Measurements from ENCODE around the gene HOXC10.

DNA sequence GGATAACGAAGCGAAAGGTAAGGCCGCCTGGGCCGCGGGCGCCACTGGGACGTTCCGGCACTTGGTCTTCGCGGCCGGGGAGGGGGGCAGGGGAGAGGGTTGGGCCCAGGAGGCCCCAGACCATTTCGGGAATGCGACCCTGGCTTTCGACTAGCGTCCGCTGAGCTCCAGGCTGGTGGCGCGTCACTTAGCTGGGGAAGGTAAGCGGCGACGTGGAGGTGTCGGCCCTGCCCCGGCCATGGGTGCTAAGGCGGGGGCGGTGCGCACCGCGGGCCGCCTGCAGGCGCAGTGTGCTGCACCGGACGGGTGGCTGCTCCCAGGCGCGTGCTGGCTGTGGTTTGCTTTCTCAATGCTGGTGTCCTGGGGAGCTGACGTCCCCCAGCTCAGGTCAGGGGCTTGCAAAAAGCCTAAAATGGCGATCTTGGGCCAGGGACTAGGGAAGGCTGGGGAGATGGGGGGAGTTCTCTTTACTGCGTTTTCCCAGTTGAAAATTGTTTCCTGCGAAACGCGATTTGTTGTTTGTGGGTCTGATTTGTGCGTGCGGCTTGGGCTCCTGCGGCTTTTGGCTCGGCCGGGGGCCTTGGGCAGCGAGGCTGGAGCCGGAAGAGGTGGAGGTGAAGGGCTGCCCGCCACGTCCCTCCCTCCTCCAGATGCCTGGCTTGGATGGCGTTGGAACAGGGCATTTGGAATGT lies 1.2 kb downstream of the HOXC10 start:
- TF ChIP-seq GABPA (IDR thresholded peaks at IDR 0.05; ENCODE audit: low read depth) = no peak
- TF ChIP-seq CTCF (IDR thresholded peaks at IDR 0.05; ENCODE audit: insufficient read depth, low read length) = no peak
